Stomach (tissue), 9 donors: ENCODE measurements around the gene RERG. TPM values are rescaled to one million over a fixed set of nuclear protein-coding genes. Genes with fewer than 3 reads are reported as not detected.
A peak's percentile ranks its signal among the peaks of the same experiment; 100 is the strongest.

ENCODE experiments used
- DNase-seq, 2 donors: peaks; one replicate each; pipeline versions ENCODE4 v3.0.0 to v3.0.0-alpha.2; 2013 to 2019
- H3K27ac ChIP-seq, 5 donors: fragments of 200-600 bp in 4 of 5; sonication (generic) in 4 of 5; one replicate each; pipeline ENCODE4 v1.5.1; 2013 to 2019; ENCODE audit warnings: mild to moderate bottlenecking in 1 of 5, moderate library complexity in 1 of 5
- H3K27me3 ChIP-seq, 3 donors: fragments of 200-600 bp; sonication (generic); one replicate each; pipeline ENCODE4 v1.5.1; 2017 to 2019; ENCODE audit warnings: mixed run types in 1 of 3
- H3K36me3 ChIP-seq, 4 donors: fragments of 200-600 bp; sonication (generic); 1 replicate in 3 of 4; 2 replicates in 1 of 4; pipeline ENCODE4 v1.5.1; 2016 to 2019
- H3K4me1 ChIP-seq, 4 donors: fragments of 200-600 bp; sonication (generic); one replicate each; pipeline ENCODE4 v1.5.1; 2016 to 2019
- H3K4me3 ChIP-seq, 4 donors: fragments of 200-600 bp; sonication (generic) in 3 of 4; one replicate each; pipeline ENCODE4 v1.5.1; 2016 to 2019; ENCODE audit warnings: mild to moderate bottlenecking in 1 of 4
- H3K9me3 ChIP-seq, 4 donors: fragments of 200-600 bp; sonication (generic); one replicate each; pipeline ENCODE4 v1.5.1; 2016 to 2019
- EP300 ChIP-seq: sonication (generic); formaldehyde crosslinking; IDR thresholded peaks from one replicate; pipeline ENCODE4 v1.6.1; 2017; ENCODE audit warnings: antibody characterized with exemption
- POLR2A ChIP-seq, 4 donors: fragments of 450-650 bp; IDR thresholded peaks; one replicate each; pipeline ENCODE4 v1.6.1; 2016; ENCODE audit warnings: antibody characterized with exemption in 4 of 4, control low read depth in 2 of 4, mild to moderate bottlenecking in 1 of 4, moderate library complexity in 1 of 4
- POLR2AphosphoS5 ChIP-seq, 3 donors: sonication (generic); formaldehyde crosslinking; IDR thresholded peaks; one replicate each; pipeline ENCODE4 v1.6.1; 2016; ENCODE audit warnings: antibody characterized with exemption in 3 of 3
- WGBS, 5 donors: extraction: QIAGEN DNeasy Blood & Tissue Kit in 3 of 5; methylation state at CpG; one replicate each; pipeline versions ENCODE4 v1.1.5 to v1.1.7; 2013 to 2018; 5-methylcytosine and 5-hydroxymethylcytosine counted together
- intact Hi-C: fragments of 100-400 bp; cut with DNase I; formaldehyde crosslinking; loops from one replicate; pipeline ENCODE4 v1.15.1; 2023; ENCODE audit warnings: low total_unique reads
- polyA plus RNA-seq, 3 donors: library from polyadenylated mRNA; stranded (reverse); fragments of 200-250 nt; gene quantifications; one replicate each; pipeline ENCODE4 v1.2.3, GENCODE V29; 2013
- total RNA-seq, 5 donors: library from RNA; depleted of rRNA; stranded (reverse); fragments of >200 nt; gene quantifications; one replicate each; pipeline versions ENCODE4 v1.1.0 to v1.2.3, GENCODE V29; 2014 to 2016
- TF ChIP-seq, protein P1 (sequence below), 7 experiments: fragments of 450-650 bp in 4 of 7; fragments of 200-600 bp in 3 of 7; sonication (generic) in 3 of 7; IDR thresholded peaks; one replicate each; pipeline ENCODE4 v1.5.1; 2016 to 2019; ENCODE audit warnings: antibody characterized with exemption in 7 of 7, control low read depth in 2 of 7, mild to moderate bottlenecking in 1 of 7
- donor health status: healthy with polysubstance abuse.
- donor health status: Bipolar disorder and iron deficiency.
- donor health status: healthy.

The RERG gene
- total and polyA plus RNA-seq, 8 donors, result 3.1 to 48.7 (median 20.3) TPM; not detected in 1

GRCh38 chr12:15188127-15188526 is 33.1 kb downstream of the RERG start:
- intact Hi-C loops, result no loop called here
- H3K4me3 ChIP-seq, result no peak overlapping the region
- H3K27me3 ChIP-seq, result no peaks in the 10 kb centered on the region
- no peak for DNase-seq
- no peaks in the 10 kb centered on the region for H3K9me3 ChIP-seq
- no peaks in the 10 kb centered on the region for H3K36me3 ChIP-seq
- H3K4me1 ChIP-seq, result peaks cover 0 to 17% (median 10%) of the 10 kb centered on the region in 4 donors
- peak overlapping the region in 1 of 5 donors; percentile 63 for H3K27ac ChIP-seq
- 85 to 92% (median 88%) methylated on average over 3 of the region's 3 CpGs for WGBS, 5 donors
- TF ChIP-seq POLR2AphosphoS5 (IDR thresholded peaks at IDR 0.05) (no peak), EP300 (no peak), POLR2A (IDR thresholded peaks at IDR 0.05) (no peak)
- TF ChIP-seq, protein P1, sequence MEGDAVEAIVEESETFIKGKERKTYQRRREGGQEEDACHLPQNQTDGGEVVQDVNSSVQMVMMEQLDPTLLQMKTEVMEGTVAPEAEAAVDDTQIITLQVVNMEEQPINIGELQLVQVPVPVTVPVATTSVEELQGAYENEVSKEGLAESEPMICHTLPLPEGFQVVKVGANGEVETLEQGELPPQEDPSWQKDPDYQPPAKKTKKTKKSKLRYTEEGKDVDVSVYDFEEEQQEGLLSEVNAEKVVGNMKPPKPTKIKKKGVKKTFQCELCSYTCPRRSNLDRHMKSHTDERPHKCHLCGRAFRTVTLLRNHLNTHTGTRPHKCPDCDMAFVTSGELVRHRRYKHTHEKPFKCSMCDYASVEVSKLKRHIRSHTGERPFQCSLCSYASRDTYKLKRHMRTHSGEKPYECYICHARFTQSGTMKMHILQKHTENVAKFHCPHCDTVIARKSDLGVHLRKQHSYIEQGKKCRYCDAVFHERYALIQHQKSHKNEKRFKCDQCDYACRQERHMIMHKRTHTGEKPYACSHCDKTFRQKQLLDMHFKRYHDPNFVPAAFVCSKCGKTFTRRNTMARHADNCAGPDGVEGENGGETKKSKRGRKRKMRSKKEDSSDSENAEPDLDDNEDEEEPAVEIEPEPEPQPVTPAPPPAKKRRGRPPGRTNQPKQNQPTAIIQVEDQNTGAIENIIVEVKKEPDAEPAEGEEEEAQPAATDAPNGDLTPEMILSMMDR (IDR thresholded peaks at IDR 0.05), result no peak

DNA sequence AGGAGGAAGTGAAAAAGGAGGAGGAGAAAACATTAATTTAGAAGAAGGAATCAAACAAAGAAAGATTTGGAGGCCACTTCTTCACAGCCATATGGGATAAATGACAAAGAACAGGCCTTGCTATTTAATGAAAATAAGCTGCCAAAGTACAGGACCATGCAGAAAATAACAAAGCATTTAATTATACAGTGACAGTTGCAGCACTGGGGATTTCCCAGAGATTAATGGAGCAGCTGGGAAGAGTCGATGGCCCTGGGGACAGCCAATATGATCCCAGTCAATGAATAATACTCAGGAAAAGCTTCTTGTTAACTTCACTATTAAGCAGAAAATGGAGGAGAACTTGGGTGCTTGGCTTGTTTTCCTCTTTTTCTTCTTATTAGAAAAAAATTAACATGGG is 34.6 kb downstream of the RERG start:
- peak in 1 of 2 donors; percentile 69 for DNase-seq
- TF ChIP-seq POLR2AphosphoS5 (IDR thresholded peaks at IDR 0.05), result no peak
- no peak for TF ChIP-seq EP300
- no peak for TF ChIP-seq POLR2A (IDR thresholded peaks at IDR 0.05)
- TF ChIP-seq, protein P1 (IDR thresholded peaks at IDR 0.05), result no peak
- intact Hi-C loops, result no loop called here
- Histone ChIP-seq H3K4me3 (no peak overlapping the region), H3K4me1 (peaks cover 0 to 16% (median 9%) of the 10 kb centered on the region in 4 donors), H3K9me3 (no peaks in the 10 kb centered on the region), H3K36me3 (no peaks in the 10 kb centered on the region), H3K27me3 (no peaks in the 10 kb centered on the region), H3K27ac (peak overlapping the region in 3 of 5 donors; percentile 2 to 63 (median 21))
- 32 to 64% (median 49%) methylated on average over 1 of the region's 1 CpG for WGBS, 5 donors

DNA sequence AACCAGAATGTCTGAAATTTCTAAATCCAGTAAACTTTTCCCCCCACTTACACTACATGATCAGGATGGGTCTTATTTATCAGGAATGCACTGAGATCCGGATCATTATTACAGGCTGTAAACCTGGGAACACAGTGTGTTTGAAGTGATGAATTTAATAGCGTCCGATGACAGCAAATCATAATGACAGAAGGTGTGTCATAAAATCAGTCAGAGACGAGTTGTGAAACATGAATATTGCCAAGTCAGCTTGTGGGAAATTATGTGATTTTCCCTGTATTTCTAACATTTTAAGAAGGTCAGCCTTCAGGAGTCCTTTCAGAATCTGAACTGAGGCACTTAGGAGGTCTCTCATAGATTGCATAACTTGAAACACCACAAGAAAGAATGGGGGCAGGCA is 36.7 kb downstream of the RERG start:
- Histone ChIP-seq H3K27ac (peak overlapping the region in 1 of 5 donors; percentile 58), H3K27me3 (no peaks in the 10 kb centered on the region), H3K4me1 (peaks cover 0 to 34% (median 16%) of the 10 kb centered on the region in 4 donors), H3K36me3 (no peaks in the 10 kb centered on the region), H3K9me3 (no peaks in the 10 kb centered on the region), H3K4me3 (no peak overlapping the region)
- intact Hi-C loops, result no loop called here
- no peak for TF ChIP-seq EP300
- TF ChIP-seq, protein P1 (IDR thresholded peaks at IDR 0.05), result no peak
- 74 to 91% (median 87%) methylated on average over 4 of the region's 4 CpGs for WGBS, 5 donors
- DNase-seq, result no peak

DNA sequence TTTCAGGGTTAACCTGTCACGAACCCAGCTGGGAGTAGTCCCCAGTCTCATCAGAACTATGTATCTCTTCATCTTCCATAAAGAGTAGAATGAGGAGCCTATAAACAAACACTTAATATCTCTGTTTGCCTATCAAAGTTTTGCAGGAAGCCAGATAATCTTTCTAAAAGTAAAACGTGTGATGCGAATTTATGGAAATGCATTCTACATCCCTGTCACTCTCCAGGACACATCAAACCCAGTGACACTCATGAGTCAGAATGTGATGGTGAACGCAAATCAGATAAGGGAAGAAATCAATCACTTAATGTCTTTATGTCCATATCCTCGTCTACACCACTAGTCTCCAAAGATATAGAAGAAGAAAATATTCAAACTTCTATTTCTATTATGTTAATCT is 37.4 kb downstream of the RERG start:
- Histone ChIP-seq H3K27me3 (no peaks in the 10 kb centered on the region), H3K4me1 (peaks cover 0 to 40% (median 19%) of the 10 kb centered on the region in 4 donors), H3K9me3 (no peaks in the 10 kb centered on the region), H3K27ac (peak overlapping the region in 2 of 5 donors; percentile 4 to 58), H3K4me3 (no peak overlapping the region), H3K36me3 (no peaks in the 10 kb centered on the region)
- intact Hi-C loops, result no loop called here
- no peak for DNase-seq
- 56 to 65% (median 63%) methylated on average over 5 of the region's 5 CpGs for WGBS, 5 donors
- TF ChIP-seq POLR2A (IDR thresholded peaks at IDR 0.05), result no peak
- TF ChIP-seq, protein P1 (IDR thresholded peaks at IDR 0.05), result no peak
- TF ChIP-seq EP300, result no peak
- no peak for TF ChIP-seq POLR2AphosphoS5 (IDR thresholded peaks at IDR 0.05)
